ENCODE results near the gene AKAP6. TPM values are rescaled to one million over a fixed set of nuclear protein-coding genes. Genes with fewer than 3 reads are reported as not detected.

Gene AKAP6
- total and polyA plus RNA-seq, 2 experiments from 2014 or later: 9.2 to 21.8 TPM

DNA sequence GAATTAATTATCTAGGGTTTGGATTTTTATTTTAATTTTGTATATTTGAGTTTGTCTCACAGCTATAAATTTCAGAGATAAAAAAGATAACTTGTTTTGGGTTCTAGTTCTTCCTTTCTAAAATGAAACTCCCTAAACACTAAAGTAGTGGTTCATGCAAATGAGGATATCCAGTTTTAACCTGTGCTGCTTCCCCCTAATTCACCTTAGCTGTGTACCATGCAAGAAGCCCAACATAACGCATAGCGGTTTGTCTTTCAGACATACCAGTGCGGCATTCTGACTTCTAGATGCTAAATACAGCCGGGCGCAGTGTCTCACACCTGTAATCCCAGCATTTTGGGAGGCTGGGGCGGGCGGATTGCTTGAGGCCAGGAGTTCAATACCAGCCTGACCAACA lies 320.9 kb downstream of the AKAP6 start:
- no peak overlapping the region for H3K4me3 ChIP-seq
- no peaks in the 10 kb centered on the region for H3K36me3 ChIP-seq
- H3K27me3 ChIP-seq: no peaks in the 10 kb centered on the region
- H3K4me1 ChIP-seq (ENCODE audit: low read depth): no peaks in the 10 kb centered on the region
- TF ChIP-seq, protein P1, sequence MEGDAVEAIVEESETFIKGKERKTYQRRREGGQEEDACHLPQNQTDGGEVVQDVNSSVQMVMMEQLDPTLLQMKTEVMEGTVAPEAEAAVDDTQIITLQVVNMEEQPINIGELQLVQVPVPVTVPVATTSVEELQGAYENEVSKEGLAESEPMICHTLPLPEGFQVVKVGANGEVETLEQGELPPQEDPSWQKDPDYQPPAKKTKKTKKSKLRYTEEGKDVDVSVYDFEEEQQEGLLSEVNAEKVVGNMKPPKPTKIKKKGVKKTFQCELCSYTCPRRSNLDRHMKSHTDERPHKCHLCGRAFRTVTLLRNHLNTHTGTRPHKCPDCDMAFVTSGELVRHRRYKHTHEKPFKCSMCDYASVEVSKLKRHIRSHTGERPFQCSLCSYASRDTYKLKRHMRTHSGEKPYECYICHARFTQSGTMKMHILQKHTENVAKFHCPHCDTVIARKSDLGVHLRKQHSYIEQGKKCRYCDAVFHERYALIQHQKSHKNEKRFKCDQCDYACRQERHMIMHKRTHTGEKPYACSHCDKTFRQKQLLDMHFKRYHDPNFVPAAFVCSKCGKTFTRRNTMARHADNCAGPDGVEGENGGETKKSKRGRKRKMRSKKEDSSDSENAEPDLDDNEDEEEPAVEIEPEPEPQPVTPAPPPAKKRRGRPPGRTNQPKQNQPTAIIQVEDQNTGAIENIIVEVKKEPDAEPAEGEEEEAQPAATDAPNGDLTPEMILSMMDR (IDR thresholded peaks at IDR 0.05; ENCODE audit: low read depth, low read length): no peak
- H3K9me3 ChIP-seq (ENCODE audit: low read depth): no peaks in the 10 kb centered on the region
- H3K27ac ChIP-seq: no peak overlapping the region
- DNase-seq (ENCODE audit: low read depth in 1 of 2, low spot score in 1 of 2): no peak

DNA sequence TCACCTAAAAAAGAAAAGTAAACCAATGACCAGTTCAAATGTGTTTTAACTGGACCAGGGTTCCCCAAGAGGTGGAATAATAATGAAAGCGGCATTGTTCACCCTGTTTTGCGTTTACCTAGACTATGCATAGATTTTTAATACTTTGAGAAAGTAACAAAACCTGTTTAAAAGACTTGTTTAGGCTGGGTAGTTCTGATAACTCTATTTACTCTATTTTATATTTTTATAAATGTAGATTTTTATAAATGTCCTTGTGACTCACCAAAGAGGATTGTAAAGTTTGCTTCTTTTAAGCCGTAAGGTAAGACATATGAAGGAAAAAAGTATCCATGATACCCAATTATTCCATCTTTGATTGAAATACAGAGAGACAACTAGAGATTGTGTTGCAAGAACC lies 321.6 kb downstream of the AKAP6 start:
- H3K27ac ChIP-seq: no peak overlapping the region
- H3K27me3 ChIP-seq: no peaks in the 10 kb centered on the region
- TF ChIP-seq, protein P1 (IDR thresholded peaks at IDR 0.05; ENCODE audit: low read depth, low read length): no peak
- DNase-seq (ENCODE audit: low read depth in 1 of 2, low spot score in 1 of 2): no peak
- H3K36me3 ChIP-seq: no peaks in the 10 kb centered on the region
- H3K4me1 ChIP-seq (ENCODE audit: low read depth): no peaks in the 10 kb centered on the region
- H3K4me3 ChIP-seq: no peak overlapping the region
- no peaks in the 10 kb centered on the region for H3K9me3 ChIP-seq (ENCODE audit: low read depth)

DNA sequence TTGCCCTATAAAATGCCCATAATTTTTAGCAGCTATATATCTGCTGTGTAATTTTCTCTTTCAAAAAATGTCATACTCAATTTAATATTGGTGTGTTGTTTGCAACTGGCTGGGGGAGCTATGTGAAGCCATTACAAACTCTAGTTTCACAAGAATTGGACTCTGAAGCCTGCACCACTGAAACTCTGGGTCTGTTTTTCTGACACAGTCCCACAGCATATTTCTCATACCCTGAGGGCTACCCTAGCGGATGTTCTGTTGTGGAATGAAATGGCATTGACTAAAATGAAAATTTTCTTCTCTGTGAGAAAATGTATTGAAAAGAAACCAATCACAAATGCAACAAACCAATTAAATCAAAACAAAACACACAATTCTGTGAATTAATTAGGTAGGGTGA lies 325.0 kb downstream of the AKAP6 start:
- no peaks in the 10 kb centered on the region for H3K9me3 ChIP-seq (ENCODE audit: low read depth)
- H3K27ac ChIP-seq: no peak overlapping the region

DNA sequence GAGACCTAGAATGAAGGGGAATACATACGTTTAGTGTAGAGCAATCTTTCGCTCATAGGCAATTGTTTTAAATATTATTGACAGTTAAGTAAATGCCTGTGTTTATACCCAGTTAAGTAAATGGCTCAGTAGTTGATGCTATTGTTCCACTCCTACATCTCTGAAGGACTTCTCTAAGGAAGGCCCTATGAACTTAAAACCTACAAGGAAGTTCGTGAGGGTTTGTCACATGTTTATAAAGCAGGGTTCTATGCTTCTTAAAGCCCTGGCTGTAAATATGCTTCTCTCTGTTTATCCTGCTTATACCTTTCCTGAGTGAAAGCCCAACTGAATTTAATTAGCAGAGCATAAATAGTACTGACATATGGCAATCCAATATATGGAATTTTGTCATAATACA lies 327.5 kb downstream of the AKAP6 start:
- Histone ChIP-seq H3K36me3 (no peaks in the 10 kb centered on the region), H3K27me3 (no peaks in the 10 kb centered on the region), H3K4me1 (ENCODE audit: low read depth) (no peaks in the 10 kb centered on the region), H3K9me3 (ENCODE audit: low read depth) (no peaks in the 10 kb centered on the region), H3K27ac (no peak overlapping the region), H3K4me3 (no peak overlapping the region)
- no peak for DNase-seq (ENCODE audit: low read depth in 1 of 2, low spot score in 1 of 2)
- TF ChIP-seq, protein P1 (IDR thresholded peaks at IDR 0.05; ENCODE audit: low read depth, low read length): no peak

More for the DNA sequence above, 325.0 kb downstream of the AKAP6 start:
- Histone ChIP-seq H3K4me3 (no peak overlapping the region), H3K4me1 (ENCODE audit: low read depth) (no peaks in the 10 kb centered on the region), H3K36me3 (no peaks in the 10 kb centered on the region), H3K27me3 (no peaks in the 10 kb centered on the region)
- TF ChIP-seq, protein P1 (IDR thresholded peaks at IDR 0.05; ENCODE audit: low read depth, low read length): no peak
- DNase-seq (ENCODE audit: low read depth in 1 of 2, low spot score in 1 of 2): no peak

DNA sequence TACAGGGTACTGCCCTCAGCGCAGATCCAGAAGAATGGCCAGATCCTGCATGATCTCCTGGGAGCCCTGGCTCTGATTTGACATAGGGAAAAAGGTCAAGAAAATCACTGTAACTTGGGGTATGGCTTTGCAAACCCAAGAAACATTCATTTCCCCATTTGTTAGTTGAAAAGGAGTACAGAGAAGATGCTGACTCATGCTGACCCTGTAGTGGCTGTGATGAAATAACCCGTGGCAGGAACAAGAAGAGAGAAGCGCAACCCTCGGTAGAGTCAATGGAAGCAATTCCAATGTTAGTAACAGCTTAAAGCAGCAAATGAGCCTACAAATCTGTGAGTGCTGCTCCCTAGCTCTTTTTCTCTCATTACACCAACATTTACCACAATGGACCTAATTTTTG lies 328.0 kb downstream of the AKAP6 start:
- Histone ChIP-seq H3K9me3 (ENCODE audit: low read depth) (no peaks in the 10 kb centered on the region), H3K4me1 (ENCODE audit: low read depth) (no peaks in the 10 kb centered on the region), H3K36me3 (no peaks in the 10 kb centered on the region), H3K27ac (no peak overlapping the region), H3K4me3 (no peak overlapping the region), H3K27me3 (no peaks in the 10 kb centered on the region)
- TF ChIP-seq, protein P1 (IDR thresholded peaks at IDR 0.05; ENCODE audit: low read depth, low read length): no peak
- DNase-seq (ENCODE audit: low read depth in 1 of 2, low spot score in 1 of 2): peak in 1 of 2 donors; percentile 90

DNA sequence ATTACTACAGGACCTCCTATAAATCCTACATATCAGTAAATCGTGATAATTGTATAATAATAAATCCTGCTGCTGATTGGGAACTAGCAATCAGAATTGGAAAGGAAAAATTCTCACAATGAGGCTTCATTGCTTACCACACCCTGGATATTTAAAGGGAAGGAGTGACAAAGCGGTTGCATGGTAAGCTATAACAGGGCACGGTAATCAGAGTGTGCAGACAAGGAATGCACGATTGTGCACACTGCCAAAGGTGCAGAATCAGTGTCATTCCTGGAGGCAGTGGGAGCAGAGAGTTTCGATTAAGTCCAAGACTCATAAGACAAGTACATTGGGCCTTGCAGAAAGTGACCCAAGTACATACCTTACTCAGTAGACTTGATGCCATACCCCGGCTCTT lies 332.1 kb downstream of the AKAP6 start:
- TF ChIP-seq, protein P1 (IDR thresholded peaks at IDR 0.05; ENCODE audit: low read depth, low read length): no peak
- Histone ChIP-seq H3K9me3 (ENCODE audit: low read depth) (no peaks in the 10 kb centered on the region), H3K4me1 (ENCODE audit: low read depth) (peaks cover 7% of the 10 kb centered on the region), H3K36me3 (no peaks in the 10 kb centered on the region), H3K27ac (no peak overlapping the region), H3K27me3 (no peaks in the 10 kb centered on the region), H3K4me3 (no peak overlapping the region)
- no peak for DNase-seq (ENCODE audit: low read depth in 1 of 2, low spot score in 1 of 2)
